ENCODE measurements around the gene HIKESHI.

Gene HIKESHI

DNA sequence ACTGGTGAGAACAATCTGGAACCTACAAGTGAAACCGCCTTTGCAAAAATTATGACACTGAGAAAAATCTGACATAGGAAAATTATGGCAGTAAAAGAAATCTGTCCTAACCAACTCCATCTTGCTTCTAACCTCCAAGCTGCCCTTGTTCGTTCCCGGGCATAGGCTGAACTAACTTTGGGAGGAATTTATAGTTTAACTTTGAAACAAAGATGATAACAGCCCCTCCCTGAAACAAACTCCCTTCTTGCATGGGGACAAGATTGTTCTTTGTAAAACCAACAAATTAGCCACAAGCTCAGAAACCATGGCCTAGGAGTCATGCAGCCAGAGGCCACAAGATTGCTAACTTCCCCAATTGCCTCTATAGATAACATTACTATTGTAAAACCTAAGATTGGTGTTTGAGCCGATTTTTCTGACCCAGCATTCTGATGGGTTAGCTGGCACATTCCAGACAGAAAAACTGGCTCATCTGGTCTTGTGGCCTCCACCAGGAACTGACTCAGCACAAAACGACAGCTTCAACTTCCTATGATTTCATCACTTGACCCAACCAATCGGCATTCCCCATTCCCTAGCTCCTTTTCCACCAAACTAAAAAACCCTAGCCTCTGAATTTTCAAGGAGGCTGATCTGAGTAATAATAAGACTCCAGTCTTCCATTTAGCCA lies 69.0 kb downstream of the HIKESHI start:
- peak; percentile 52 for DNase-seq (ENCODE audit: low read depth, low spot score)
- TF ChIP-seq, protein P1, sequence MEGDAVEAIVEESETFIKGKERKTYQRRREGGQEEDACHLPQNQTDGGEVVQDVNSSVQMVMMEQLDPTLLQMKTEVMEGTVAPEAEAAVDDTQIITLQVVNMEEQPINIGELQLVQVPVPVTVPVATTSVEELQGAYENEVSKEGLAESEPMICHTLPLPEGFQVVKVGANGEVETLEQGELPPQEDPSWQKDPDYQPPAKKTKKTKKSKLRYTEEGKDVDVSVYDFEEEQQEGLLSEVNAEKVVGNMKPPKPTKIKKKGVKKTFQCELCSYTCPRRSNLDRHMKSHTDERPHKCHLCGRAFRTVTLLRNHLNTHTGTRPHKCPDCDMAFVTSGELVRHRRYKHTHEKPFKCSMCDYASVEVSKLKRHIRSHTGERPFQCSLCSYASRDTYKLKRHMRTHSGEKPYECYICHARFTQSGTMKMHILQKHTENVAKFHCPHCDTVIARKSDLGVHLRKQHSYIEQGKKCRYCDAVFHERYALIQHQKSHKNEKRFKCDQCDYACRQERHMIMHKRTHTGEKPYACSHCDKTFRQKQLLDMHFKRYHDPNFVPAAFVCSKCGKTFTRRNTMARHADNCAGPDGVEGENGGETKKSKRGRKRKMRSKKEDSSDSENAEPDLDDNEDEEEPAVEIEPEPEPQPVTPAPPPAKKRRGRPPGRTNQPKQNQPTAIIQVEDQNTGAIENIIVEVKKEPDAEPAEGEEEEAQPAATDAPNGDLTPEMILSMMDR (IDR thresholded peaks at IDR 0.05; ENCODE audit: low read depth, low read length): no peak
- H3K4me3 ChIP-seq (ENCODE audit: low read depth, low read length): no peak overlapping the region
- in situ Hi-C loops (cut with HindIII; ENCODE audit: low sequenced_read_pairs): no loop called here

DNA sequence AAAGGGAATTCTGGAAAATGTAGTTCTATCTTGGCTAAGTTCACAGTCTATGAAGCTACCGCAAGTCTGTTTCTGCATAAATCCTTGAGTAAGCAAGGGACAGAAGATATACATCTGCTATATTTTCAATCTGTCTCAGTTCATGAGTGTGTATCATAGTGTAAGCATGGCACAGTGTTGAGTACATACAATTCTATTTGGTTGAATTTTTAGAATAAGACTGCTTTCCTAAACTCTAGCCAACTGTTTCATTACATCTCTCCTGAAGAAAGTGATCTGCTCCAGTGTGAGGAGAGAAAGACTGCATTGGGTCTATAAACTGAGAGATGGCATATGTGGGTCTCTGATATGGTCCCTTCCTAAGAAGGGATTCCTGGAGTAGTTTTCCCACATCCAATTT lies 70.0 kb downstream of the HIKESHI start:
- no peak overlapping the region for H3K4me3 ChIP-seq (ENCODE audit: low read depth, low read length)
- no peak for DNase-seq (ENCODE audit: low read depth, low spot score)
- TF ChIP-seq, protein P1 (IDR thresholded peaks at IDR 0.05; ENCODE audit: low read depth, low read length): no peak
- in situ Hi-C loops (cut with HindIII; ENCODE audit: low sequenced_read_pairs): no loop called here

DNA sequence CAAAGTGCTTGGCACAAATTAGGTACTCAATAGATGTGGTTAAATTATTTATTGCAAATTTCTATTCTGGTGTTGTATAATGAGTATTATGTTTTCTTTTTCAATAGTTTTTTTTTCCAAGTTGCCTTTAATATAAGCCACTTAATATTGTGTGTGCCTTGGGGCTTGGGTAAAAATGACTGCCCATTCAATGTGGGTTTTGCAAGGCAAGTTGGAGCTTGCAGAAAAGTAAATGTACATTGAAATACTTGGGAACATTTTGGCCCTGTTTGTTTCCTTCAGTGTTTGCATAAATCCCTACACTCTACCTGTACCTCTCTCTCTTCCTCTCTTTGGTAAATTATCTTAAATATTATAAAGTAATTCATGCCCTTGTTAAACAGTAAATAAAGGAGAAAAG lies 70.5 kb downstream of the HIKESHI start:
- in situ Hi-C loops (cut with HindIII; ENCODE audit: low sequenced_read_pairs): no loop called here
- TF ChIP-seq, protein P1 (IDR thresholded peaks at IDR 0.05; ENCODE audit: low read depth, low read length): no peak
- no peak overlapping the region for H3K4me3 ChIP-seq (ENCODE audit: low read depth, low read length)
- no peak for DNase-seq (ENCODE audit: low read depth, low spot score)

DNA sequence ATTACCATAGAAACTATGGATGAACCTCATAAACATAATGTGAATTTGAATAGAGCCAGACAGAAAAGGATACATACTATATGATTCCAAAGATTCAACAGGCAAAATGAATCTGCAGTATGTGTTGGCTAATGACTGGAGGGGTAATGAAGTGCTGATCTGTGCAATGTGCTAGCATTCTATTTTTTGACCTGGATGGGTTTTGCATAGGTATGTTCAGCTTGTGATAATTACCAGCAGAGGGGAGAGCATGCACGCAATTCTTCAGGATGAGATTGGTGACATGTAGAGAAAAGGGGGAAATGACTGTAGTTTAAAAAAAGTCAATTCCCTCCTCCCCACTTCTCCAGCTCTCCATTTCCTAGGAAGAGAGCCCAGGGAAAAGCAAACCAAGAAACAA lies 72.0 kb downstream of the HIKESHI start:
- TF ChIP-seq, protein P1 (IDR thresholded peaks at IDR 0.05; ENCODE audit: low read depth, low read length): no peak
- DNase-seq (ENCODE audit: low read depth, low spot score): no peak
- in situ Hi-C loops (cut with HindIII; ENCODE audit: low sequenced_read_pairs): no loop called here
- H3K4me3 ChIP-seq (ENCODE audit: low read depth, low read length): peak overlapping the region; percentile 34

DNA sequence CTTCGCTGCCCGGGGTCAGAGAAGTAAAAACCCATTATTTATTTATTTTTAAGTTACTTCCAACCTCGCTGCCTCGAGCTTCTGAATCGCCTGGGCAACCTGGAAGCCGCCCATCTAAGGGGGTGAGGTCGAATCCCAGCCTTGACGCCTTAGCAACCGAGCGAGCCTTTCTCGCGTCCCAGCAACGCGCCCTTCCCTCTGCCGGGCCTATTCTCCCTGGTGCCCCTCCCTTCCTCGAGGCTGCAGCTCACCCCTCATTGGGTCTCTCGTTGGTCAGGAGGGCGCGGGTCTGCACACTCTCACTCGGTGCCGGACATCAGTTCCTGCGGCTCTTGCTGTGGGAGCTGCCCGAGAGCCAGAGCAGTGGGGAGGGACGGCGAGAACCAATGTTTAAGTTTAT lies 72.5 kb downstream of the HIKESHI start, which contains the start of gene CCDC81:
CCDC81 (plus strand) TSS at position 302 of the 400 bp plus-strand sequence. CDS start 277 bp downstream, outside the sequence.
- in situ Hi-C loops (cut with HindIII; ENCODE audit: low sequenced_read_pairs): no loop called here
- TF ChIP-seq, protein P1 (IDR thresholded peaks at IDR 0.05; ENCODE audit: low read depth, low read length): no peak
- DNase-seq (ENCODE audit: low read depth, low spot score): peak; percentile 18
- peak within 1 kb of the TSS; percentile 34 for H3K4me3 ChIP-seq (ENCODE audit: low read depth, low read length)

DNA sequence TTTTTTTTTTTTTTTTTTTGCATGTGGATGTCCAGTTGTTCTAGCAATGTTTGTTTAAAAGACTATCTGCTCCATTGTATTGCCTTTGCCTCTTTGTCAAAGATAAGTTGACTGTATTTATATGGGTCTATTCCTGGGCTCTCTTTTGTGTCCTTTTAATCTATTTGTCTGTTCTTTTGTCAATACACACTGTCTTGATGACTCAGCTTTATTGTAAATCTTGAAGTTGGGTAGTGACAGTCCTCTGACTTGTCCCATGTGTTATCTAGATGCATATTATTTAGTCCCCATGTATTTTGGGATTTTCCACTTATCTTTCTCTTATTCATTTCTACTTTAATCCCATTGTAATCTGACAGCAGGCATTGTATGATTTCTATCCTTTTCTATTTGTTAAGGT lies 75.9 kb downstream of the HIKESHI start:
- in situ Hi-C loops (cut with HindIII; ENCODE audit: low sequenced_read_pairs): no loop called here
- TF ChIP-seq, protein P1 (IDR thresholded peaks at IDR 0.05; ENCODE audit: low read depth, low read length): no peak
- H3K4me3 ChIP-seq (ENCODE audit: low read depth, low read length): no peak overlapping the region
- no peak for DNase-seq (ENCODE audit: low read depth, low spot score)

Data from astrocyte of the spinal cord (primary cell).